OCI-LY1 (cell line): ENCODE measurements around the gene RET.

ENCODE experiments used
- EZH2 ChIP-seq: fragments of 200-600 bp; sonication (generic), shearing (Covaris generic); IDR thresholded peaks from 2 replicates; pipeline ENCODE4 v1.8.0; 2017; ENCODE audit warnings: borderline replicate concordance, mixed run types, mild to moderate bottlenecking, antibody characterized with exemption, low read length, moderate library complexity, mixed read lengths
- TF ChIP-seq, protein P1 (sequence below): fragments of 200-600 bp; sonication (generic), shearing (Covaris generic); IDR thresholded peaks from 2 replicates; pipeline ENCODE4 v1.5.1; 2017; ENCODE audit warnings: mild to moderate bottlenecking, antibody characterized with exemption, low read length, moderate library complexity, mixed read lengths

DNA sequence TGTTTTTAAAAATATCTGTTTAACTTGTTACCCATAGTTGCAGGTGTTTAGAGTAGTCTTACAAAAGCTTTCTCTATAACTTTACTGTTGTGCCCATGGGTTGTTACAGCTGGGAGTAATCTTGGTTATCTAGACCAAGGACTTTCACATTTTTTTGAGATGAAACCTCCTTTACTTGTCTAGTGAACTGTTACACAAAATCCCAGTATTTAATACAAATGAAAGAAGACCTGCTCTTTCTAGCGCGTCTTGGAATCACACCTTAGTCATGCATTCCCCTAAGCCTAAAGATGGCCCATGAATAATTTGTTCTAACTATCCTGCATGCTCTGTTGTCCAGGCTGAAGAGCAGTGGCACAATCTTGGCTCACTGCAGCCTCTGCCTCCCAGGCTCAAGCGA lies 99.4 kb downstream of the RET start:
- TF ChIP-seq, protein P1, sequence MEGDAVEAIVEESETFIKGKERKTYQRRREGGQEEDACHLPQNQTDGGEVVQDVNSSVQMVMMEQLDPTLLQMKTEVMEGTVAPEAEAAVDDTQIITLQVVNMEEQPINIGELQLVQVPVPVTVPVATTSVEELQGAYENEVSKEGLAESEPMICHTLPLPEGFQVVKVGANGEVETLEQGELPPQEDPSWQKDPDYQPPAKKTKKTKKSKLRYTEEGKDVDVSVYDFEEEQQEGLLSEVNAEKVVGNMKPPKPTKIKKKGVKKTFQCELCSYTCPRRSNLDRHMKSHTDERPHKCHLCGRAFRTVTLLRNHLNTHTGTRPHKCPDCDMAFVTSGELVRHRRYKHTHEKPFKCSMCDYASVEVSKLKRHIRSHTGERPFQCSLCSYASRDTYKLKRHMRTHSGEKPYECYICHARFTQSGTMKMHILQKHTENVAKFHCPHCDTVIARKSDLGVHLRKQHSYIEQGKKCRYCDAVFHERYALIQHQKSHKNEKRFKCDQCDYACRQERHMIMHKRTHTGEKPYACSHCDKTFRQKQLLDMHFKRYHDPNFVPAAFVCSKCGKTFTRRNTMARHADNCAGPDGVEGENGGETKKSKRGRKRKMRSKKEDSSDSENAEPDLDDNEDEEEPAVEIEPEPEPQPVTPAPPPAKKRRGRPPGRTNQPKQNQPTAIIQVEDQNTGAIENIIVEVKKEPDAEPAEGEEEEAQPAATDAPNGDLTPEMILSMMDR, result no peak
- TF ChIP-seq EZH2, result no peak
